Measurements from ENCODE around the gene SPAG9. TPM values are rescaled to one million over a fixed set of nuclear protein-coding genes. Genes with fewer than 3 reads are reported as not detected.
"Not testable (repeated sequence)": the region's sequence is repeated elsewhere in the genome, so short reads cannot be mapped to it uniquely, and the experiment has no call there.

SPAG9 gene
- total RNA-seq, 1 donor from 2014 or later: 48.2 TPM

GRCh38 chr17:51083981-51084380 is 36.7 kb downstream of the SPAG9 start:
- no peak for DNase-seq (ENCODE audit: low read depth)
- no peak overlapping the region for H3K4me3 ChIP-seq (ENCODE audit: low read depth, low read length)
- TF ChIP-seq CTCF (conservative IDR thresholded peaks at IDR 0.05; ENCODE audit: low read depth, low read length): no peak

DNA sequence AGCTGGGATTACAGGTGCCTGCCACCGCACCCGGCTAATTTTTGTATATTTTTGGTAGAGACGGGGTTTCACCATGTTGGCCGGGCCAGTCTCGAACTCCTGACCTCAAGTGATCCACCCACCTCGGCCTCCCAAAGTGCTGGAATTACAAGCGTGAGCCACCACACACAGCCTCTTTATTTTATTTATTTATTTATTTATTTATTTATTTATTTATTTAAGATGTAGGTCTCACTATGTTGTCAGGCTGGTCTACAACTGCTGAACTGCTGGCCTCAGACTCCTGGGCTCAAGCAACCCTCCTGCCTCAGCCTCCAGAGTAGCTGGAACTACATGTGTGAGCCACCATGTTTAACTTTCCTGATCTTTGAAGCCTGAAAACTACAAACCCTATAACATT is 37.3 kb downstream of the SPAG9 start:
- DNase-seq (ENCODE audit: low read depth); H3K4me3 ChIP-seq (ENCODE audit: low read depth, low read length): not testable (repeated sequence)

- H3K4me3 ChIP-seq (ENCODE audit: low read depth, low read length): no peak overlapping the region
- no peak for TF ChIP-seq CTCF (conservative IDR thresholded peaks at IDR 0.05; ENCODE audit: low read depth, low read length)
- no peak for DNase-seq (ENCODE audit: low read depth)
Observed at GRCh38 chr17:51079049-51079448, 41.6 kb downstream of the SPAG9 start.

DNA sequence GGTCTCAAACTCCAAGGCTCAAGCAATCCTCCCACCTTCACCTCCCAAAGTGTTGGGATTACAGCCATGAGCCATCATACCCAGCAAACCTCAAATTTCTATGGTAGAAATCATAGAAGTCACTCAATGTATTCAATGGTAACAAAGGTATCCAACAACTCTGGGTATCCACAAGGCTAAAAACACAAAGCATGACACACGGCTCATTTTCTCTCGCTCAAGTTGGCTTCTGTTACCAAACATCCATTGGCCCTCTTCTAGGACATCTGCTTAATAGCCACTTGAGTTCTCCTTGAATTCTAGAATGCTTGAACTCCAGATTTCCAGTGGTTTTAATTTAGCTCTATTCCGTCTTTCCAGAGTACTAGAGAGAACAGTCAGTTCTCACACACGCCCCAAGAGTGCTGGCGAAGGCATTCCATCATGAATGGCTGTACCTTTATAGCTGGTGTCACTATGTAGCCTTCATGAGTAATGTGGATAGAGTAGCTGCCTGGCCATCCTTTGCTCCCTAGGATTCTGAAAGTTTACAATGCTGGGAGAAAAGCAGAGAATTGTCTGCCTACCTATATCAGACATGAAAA is 42.6 kb downstream of the SPAG9 start:
- DNase-seq (ENCODE audit: low read depth): no peak
- TF ChIP-seq CTCF (conservative IDR thresholded peaks at IDR 0.05; ENCODE audit: low read depth, low read length): no peak

GRCh38 chr17:51076821-51077220 is 43.8 kb downstream of the SPAG9 start:
- DNase-seq (ENCODE audit: low read depth): no peak
- no peak overlapping the region for H3K4me3 ChIP-seq (ENCODE audit: low read depth, low read length)
- no peak for TF ChIP-seq CTCF (conservative IDR thresholded peaks at IDR 0.05; ENCODE audit: low read depth, low read length)

More for the DNA sequence above, 42.6 kb downstream of the SPAG9 start:
- no peak overlapping the region for H3K4me3 ChIP-seq (ENCODE audit: low read depth, low read length)

- no peak overlapping the region for H3K4me3 ChIP-seq (ENCODE audit: low read depth, low read length)
- no peak for DNase-seq (ENCODE audit: low read depth)
- TF ChIP-seq CTCF (conservative IDR thresholded peaks at IDR 0.05; ENCODE audit: low read depth, low read length): no peak
Observed at GRCh38 chr17:51071556-51071955, 49.1 kb downstream of the SPAG9 start.

- no peak for TF ChIP-seq CTCF (conservative IDR thresholded peaks at IDR 0.05; ENCODE audit: low read depth, low read length)
- DNase-seq (ENCODE audit: low read depth): no peak
- no peak overlapping the region for H3K4me3 ChIP-seq (ENCODE audit: low read depth, low read length)
Observed at GRCh38 chr17:51065466-51065865, 55.2 kb downstream of the SPAG9 start.
